Breast epithelium (tissue), 4 donors: Measurements from ENCODE around the gene ACAP2. TPM values are rescaled to one million over a fixed set of nuclear protein-coding genes. Genes with fewer than 3 reads are reported as not detected.

ENCODE experiments used
- DNase-seq, 2 donors: peaks; one replicate each; pipeline ENCODE4 v3.0.0-alpha.2; 2019; ENCODE audit warnings: low spot score in 2 of 2
- H3K27ac ChIP-seq, 2 donors: fragments of 200-600 bp; sonication (generic) in 1 of 2; one replicate each; pipeline ENCODE4 v1.5.1; 2016 to 2019; ENCODE audit warnings: mild to moderate bottlenecking in 1 of 2
- H3K27me3 ChIP-seq, 2 donors: fragments of 200-600 bp; sonication (generic) in 1 of 2; one replicate each; pipeline versions ENCODE4 v1.5.1 to v1.6.0; 2017 to 2019; ENCODE audit warnings: control low read depth in 1 of 2, mild to moderate bottlenecking in 1 of 2
- H3K36me3 ChIP-seq: fragments of 200-600 bp; one replicate; pipeline ENCODE4 v1.5.1; 2019
- H3K4me1 ChIP-seq, 2 donors: fragments of 200-600 bp; sonication (generic); one replicate each; pipeline ENCODE4 v1.5.1; 2016 to 2019; ENCODE audit warnings: control low read depth in 1 of 2
- H3K4me3 ChIP-seq, 3 donors: fragments of 200-600 bp; sonication (generic); 1 replicate in 2 of 3; 2 replicates in 1 of 3; pipeline ENCODE4 v1.5.1; 2016 to 2019; ENCODE audit warnings: mild to moderate bottlenecking in 3 of 3, moderate library complexity in 2 of 3
- H3K9me3 ChIP-seq, 2 donors: fragments of 200-600 bp; sonication (generic) in 1 of 2; one replicate each; pipeline ENCODE4 v1.5.1; 2016 to 2019; ENCODE audit warnings: control low read depth in 1 of 2
- POLR2A ChIP-seq: fragments of 450-650 bp; IDR thresholded peaks from one replicate; pipeline ENCODE4 v1.6.1; 2016; ENCODE audit warnings: antibody characterized with exemption, mild to moderate bottlenecking, moderate library complexity
- POLR2AphosphoS5 ChIP-seq, 3 donors: sonication (generic); formaldehyde crosslinking; IDR thresholded peaks; one replicate each; pipeline ENCODE4 v1.6.1; 2017; ENCODE audit warnings: antibody characterized with exemption in 3 of 3
- intact Hi-C: fragments of 100-400 bp; cut with DNase I; formaldehyde crosslinking; loops from one replicate; pipeline ENCODE4 v1.15.1; 2023; ENCODE audit warnings: low total_unique reads
- total RNA-seq, 3 donors: library from RNA; depleted of rRNA; stranded (reverse); fragments of >200 nt; gene quantifications; one replicate each; pipeline ENCODE4 v1.1.0, GENCODE V29; 2016
- TF ChIP-seq, protein P1 (sequence below), 3 donors: fragments of 450-650 bp; IDR thresholded peaks; one replicate each; pipeline ENCODE4 v1.5.1; 2016 to 2017; ENCODE audit warnings: antibody characterized with exemption in 3 of 3, mild to moderate bottlenecking in 3 of 3, moderate library complexity in 3 of 3

The ACAP2 gene
- total RNA-seq, 3 donors from 2014 or later: 60.0 to 87.1 (median 63.0) TPM

DNA sequence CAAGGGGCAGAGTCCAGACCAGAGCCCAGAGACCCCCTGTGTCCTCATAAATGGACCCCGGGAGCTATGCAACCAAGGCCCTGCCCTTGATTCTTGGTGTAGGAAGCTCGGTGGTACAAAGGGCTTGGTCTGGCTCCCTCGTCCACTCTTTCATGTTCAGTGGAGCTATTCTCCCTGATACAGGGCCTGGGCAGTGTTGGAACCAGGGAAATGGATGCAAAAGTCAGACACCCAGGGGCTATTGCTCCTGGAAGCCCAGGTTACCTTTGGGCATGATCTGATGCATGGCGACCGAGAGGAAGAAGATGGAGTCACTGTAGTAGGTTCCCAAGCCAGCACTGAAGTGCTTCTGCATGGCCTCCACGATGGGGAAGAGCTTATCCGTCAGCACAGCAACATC lies 216.4 kb downstream of the ACAP2 start:
- H3K4me1 ChIP-seq: no peaks in the 10 kb centered on the region
- no peak overlapping the region for H3K27ac ChIP-seq
- H3K36me3 ChIP-seq: no peaks in the 10 kb centered on the region
- TF ChIP-seq POLR2A (no peak), POLR2AphosphoS5 (IDR thresholded peaks at IDR 0.05) (no peak)
- TF ChIP-seq, protein P1, sequence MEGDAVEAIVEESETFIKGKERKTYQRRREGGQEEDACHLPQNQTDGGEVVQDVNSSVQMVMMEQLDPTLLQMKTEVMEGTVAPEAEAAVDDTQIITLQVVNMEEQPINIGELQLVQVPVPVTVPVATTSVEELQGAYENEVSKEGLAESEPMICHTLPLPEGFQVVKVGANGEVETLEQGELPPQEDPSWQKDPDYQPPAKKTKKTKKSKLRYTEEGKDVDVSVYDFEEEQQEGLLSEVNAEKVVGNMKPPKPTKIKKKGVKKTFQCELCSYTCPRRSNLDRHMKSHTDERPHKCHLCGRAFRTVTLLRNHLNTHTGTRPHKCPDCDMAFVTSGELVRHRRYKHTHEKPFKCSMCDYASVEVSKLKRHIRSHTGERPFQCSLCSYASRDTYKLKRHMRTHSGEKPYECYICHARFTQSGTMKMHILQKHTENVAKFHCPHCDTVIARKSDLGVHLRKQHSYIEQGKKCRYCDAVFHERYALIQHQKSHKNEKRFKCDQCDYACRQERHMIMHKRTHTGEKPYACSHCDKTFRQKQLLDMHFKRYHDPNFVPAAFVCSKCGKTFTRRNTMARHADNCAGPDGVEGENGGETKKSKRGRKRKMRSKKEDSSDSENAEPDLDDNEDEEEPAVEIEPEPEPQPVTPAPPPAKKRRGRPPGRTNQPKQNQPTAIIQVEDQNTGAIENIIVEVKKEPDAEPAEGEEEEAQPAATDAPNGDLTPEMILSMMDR (IDR thresholded peaks at IDR 0.05): no peak
- no peaks in the 10 kb centered on the region for H3K9me3 ChIP-seq
- no peak overlapping the region for H3K4me3 ChIP-seq
- intact Hi-C loops: no loop called here
- DNase-seq: peak in 1 of 2 donors; percentile 9
- H3K27me3 ChIP-seq: no peaks in the 10 kb centered on the region

DNA sequence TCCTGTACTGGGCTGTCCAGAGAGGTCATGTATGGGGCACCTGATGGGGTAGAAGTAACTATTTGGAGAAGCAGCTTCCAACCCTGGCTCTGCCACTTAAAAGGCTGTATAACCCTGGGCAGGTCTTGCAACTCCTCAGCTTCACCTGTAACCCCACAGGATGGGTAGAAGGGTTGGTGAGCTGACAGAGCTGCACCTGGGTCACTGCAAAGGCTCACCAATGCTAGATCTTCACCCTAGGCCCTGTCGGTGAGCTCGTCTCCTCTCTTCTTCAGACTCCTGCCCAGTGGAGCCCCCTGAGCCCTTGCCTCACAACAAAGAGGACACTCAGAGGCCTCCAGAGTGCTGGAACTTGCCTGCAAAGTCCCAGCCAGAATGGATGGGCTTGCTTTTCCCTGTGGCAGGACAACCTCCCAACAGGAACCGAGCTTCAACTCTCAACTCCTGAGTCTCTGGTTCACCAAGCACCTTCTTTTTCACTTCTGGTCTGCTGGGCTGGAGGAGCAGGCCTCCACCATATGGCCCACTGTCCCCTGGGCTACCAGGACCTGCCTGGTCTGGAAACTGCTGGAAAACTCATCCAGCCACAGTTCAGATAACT lies 217.7 kb downstream of the ACAP2 start:
- TF ChIP-seq, protein P1 (IDR thresholded peaks at IDR 0.05): no peak
- TF ChIP-seq POLR2A (no peak), POLR2AphosphoS5 (IDR thresholded peaks at IDR 0.05) (no peak)
- Histone ChIP-seq H3K4me3 (no peak overlapping the region), H3K4me1 (no peaks in the 10 kb centered on the region), H3K9me3 (no peaks in the 10 kb centered on the region), H3K36me3 (no peaks in the 10 kb centered on the region), H3K27ac (no peak overlapping the region), H3K27me3 (no peaks in the 10 kb centered on the region)
- DNase-seq: peak in 1 of 2 donors; percentile 17
- intact Hi-C loops: no loop called here

Other genes with a start within 250 kb of the ACAP2 start
- gene XXYLT1, start 171.9 kb downstream of the ACAP2 start, total RNA-seq: 10 to 100 TPM in 2 of 3 donors, 1 to 10 TPM in 1; 7.2 to 13.0 (median 10.8) TPM
- 10 to 100 TPM; 44.8 to 65.7 (median 61.6) TPM for gene PPP1R2, start 100.3 kb upstream of the ACAP2 start, total RNA-seq
- gene APOD, start 140.9 kb upstream of the ACAP2 start, total RNA-seq: 1,000 to 10,000 TPM in 2 of 3 donors, 100 to 1,000 TPM in 1; 651 to 2,224 (median 1,247) TPM